Thyroid gland (tissue), 4 donors: ENCODE results near the gene TPCN2. TPM values are rescaled to one million over a fixed set of nuclear protein-coding genes. Genes with fewer than 3 reads are reported as not detected.

ENCODE experiments used
- DNase-seq, 2 donors: peaks; one replicate each; pipeline ENCODE4 v3.0.0-alpha.2; 2019
- H3K27ac ChIP-seq, 3 donors: fragments of 200-600 bp; sonication (generic); 1 replicate in 2 of 3; 2 replicates in 1 of 3; pipeline ENCODE4 v1.5.1; 2016 to 2019; ENCODE audit warnings: mild to moderate bottlenecking in 1 of 3, moderate library complexity in 1 of 3
- H3K27me3 ChIP-seq: fragments of 200-600 bp; sonication (generic); one replicate; pipeline ENCODE4 v1.5.1; 2019
- H3K36me3 ChIP-seq, 2 donors: fragments of 200-600 bp; sonication (generic); one replicate each; pipeline ENCODE4 v1.5.1; 2016 to 2019
- H3K4me1 ChIP-seq, 2 donors: fragments of 200-600 bp; sonication (generic); one replicate each; pipeline ENCODE4 v1.5.1; 2017 to 2019
- H3K4me3 ChIP-seq, 3 donors: fragments of 200-600 bp; sonication (generic); replicated peaks in 1 of 3; 1 replicate in 2 of 3; 2 replicates in 1 of 3; pipeline ENCODE4 v1.5.1; 2016; ENCODE audit warnings: mild to moderate bottlenecking in 1 of 3
- H3K9me3 ChIP-seq: fragments of 200-600 bp; sonication (generic); one replicate; pipeline ENCODE4 v1.5.1; 2017
- POLR2A ChIP-seq, 2 donors: fragments of 450-650 bp; IDR thresholded peaks; one replicate each; pipeline ENCODE4 v1.6.1; 2017; ENCODE audit warnings: antibody characterized with exemption in 2 of 2, mild to moderate bottlenecking in 2 of 2, moderate library complexity in 1 of 2
- WGBS, 2 donors: methylation state at CpG; one replicate each; pipeline ENCODE4 v1.1.5; 2017; 5-methylcytosine and 5-hydroxymethylcytosine counted together
- intact Hi-C: fragments of 100-400 bp; cut with DNase I; formaldehyde crosslinking; loops from one replicate; pipeline ENCODE4 v1.15.1; 2023
- total RNA-seq, 4 donors: library from RNA; depleted of rRNA; stranded (reverse); fragments of >200 nt; gene quantifications; one replicate each; pipeline ENCODE4 v1.2.3, GENCODE V29; 2016
- TF ChIP-seq, protein P1 (sequence below), 6 experiments: fragments of 200-600 bp in 3 of 6; fragments of 450-650 bp in 3 of 6; sonication (generic) in 3 of 6; IDR thresholded peaks; one replicate each; pipeline ENCODE4 v1.5.1; 2016 to 2019; ENCODE audit warnings: antibody characterized with exemption in 6 of 6, mild to moderate bottlenecking in 2 of 6, inconsistent platforms in 1 of 6, moderate library complexity in 1 of 6

Gene TPCN2
- total RNA-seq, 4 donors from 2014 or later: 10.5 to 30.4 (median 13.7) TPM

DNA sequence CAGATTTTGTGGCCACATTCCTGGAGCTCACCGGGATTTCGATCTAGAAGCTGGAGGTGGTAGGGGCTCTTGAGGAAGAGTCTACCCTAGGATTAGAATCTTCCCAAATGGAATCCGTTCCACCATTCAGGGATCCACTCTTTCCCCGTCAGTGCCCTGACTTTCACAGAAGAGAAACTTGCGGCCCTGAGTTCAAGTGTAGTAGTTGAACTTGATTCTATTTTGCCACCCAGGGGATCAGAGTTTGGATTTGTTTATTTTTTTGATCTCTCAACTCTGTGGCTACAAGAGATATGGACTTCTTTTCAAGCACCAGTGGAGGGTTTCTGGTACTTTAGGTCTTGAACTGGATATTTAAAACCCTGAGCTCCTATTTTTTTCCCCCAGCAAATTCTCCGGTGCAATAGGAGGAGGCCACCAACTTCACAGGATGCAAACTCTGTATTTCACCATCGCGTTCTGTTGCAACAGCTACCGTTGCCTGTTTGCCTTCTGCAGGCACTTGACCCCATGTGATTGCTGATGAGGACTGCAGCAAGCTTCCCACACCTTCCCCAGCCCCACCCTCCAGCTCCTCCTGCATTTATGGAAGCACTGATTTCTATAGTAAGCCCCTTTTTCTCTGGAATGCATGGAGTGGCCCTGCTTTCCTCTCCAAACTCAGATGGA lies 20.9 kb upstream of the TPCN2 start:
- Histone ChIP-seq H3K9me3 (no peaks in the 10 kb centered on the region), H3K27me3 (no peaks in the 10 kb centered on the region), H3K4me3 (no peak overlapping the region), H3K36me3 (no peaks in the 10 kb centered on the region), H3K4me1 (peaks cover 0 to 3% of the 10 kb centered on the region in 2 donors), H3K27ac (no peak overlapping the region)
- intact Hi-C loops: no loop called here
- DNase-seq: no peak
- WGBS, 2 donors: 46 to 52% methylated on average over 9 of the region's 9 CpGs
- TF ChIP-seq POLR2A (IDR thresholded peaks at IDR 0.05): no peak
- TF ChIP-seq, protein P1, sequence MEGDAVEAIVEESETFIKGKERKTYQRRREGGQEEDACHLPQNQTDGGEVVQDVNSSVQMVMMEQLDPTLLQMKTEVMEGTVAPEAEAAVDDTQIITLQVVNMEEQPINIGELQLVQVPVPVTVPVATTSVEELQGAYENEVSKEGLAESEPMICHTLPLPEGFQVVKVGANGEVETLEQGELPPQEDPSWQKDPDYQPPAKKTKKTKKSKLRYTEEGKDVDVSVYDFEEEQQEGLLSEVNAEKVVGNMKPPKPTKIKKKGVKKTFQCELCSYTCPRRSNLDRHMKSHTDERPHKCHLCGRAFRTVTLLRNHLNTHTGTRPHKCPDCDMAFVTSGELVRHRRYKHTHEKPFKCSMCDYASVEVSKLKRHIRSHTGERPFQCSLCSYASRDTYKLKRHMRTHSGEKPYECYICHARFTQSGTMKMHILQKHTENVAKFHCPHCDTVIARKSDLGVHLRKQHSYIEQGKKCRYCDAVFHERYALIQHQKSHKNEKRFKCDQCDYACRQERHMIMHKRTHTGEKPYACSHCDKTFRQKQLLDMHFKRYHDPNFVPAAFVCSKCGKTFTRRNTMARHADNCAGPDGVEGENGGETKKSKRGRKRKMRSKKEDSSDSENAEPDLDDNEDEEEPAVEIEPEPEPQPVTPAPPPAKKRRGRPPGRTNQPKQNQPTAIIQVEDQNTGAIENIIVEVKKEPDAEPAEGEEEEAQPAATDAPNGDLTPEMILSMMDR (IDR thresholded peaks at IDR 0.05): no peak

GRCh38 chr11:69030301-69030700 lies 18.4 kb upstream of the TPCN2 start:
- Histone ChIP-seq H3K4me3 (no peak overlapping the region), H3K4me1 (peaks cover 0 to 6% of the 10 kb centered on the region in 2 donors), H3K27me3 (no peaks in the 10 kb centered on the region), H3K9me3 (no peaks in the 10 kb centered on the region), H3K27ac (no peak overlapping the region), H3K36me3 (no peaks in the 10 kb centered on the region)
- intact Hi-C loops: no loop called here
- no peak for DNase-seq
- no peak for TF ChIP-seq POLR2A (IDR thresholded peaks at IDR 0.05)
- TF ChIP-seq, protein P1 (IDR thresholded peaks at IDR 0.05): no peak
- 80 to 88% methylated on average over 6 of the region's 6 CpGs for WGBS, 2 donors

DNA sequence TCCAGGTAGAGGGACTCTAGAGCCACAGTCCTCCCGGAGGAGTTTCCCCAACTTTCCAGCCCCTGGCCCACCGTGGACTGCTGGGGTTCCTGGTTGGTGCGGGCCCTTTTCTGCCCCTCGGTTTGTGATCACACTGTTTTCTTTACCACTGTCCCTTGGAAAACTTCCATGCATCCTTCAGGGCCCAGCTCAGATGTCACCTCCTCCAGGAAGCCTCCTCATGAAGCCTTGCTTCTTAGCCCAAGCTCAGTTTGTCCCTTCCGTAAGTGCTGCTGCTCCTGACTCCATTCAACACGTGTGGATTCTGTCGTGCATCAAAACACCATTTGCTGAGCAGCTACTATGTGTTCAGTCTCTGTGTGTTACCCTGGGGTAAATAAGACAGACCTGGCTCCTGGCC lies 15.9 kb upstream of the TPCN2 start:
- intact Hi-C loops: no loop called here
- Histone ChIP-seq H3K9me3 (no peaks in the 10 kb centered on the region), H3K27ac (no peak overlapping the region), H3K36me3 (no peaks in the 10 kb centered on the region), H3K4me1 (peaks cover 0 to 14% of the 10 kb centered on the region in 2 donors), H3K4me3 (no peak overlapping the region), H3K27me3 (no peaks in the 10 kb centered on the region)
- TF ChIP-seq POLR2A (IDR thresholded peaks at IDR 0.05): no peak
- TF ChIP-seq, protein P1 (IDR thresholded peaks at IDR 0.05): no peak
- WGBS, 2 donors: 77 to 91% methylated on average over 7 of the region's 7 CpGs
- DNase-seq: no peak

GRCh38 chr11:69033431-69033830 lies 15.3 kb upstream of the TPCN2 start:
- TF ChIP-seq, protein P1 (IDR thresholded peaks at IDR 0.05): no peak
- no peak for TF ChIP-seq POLR2A (IDR thresholded peaks at IDR 0.05)
- no peak for DNase-seq
- intact Hi-C loops: no loop called here
- 80 to 92% methylated on average over 1 to 11 of the region's 11 CpGs for WGBS, 2 donors
- peaks cover 0 to 10% of the 10 kb centered on the region in 2 donors for H3K4me1 ChIP-seq
- H3K27me3 ChIP-seq: no peaks in the 10 kb centered on the region
- H3K4me3 ChIP-seq: no peak overlapping the region
- no peak overlapping the region for H3K27ac ChIP-seq
- H3K9me3 ChIP-seq: no peaks in the 10 kb centered on the region
- H3K36me3 ChIP-seq: no peaks in the 10 kb centered on the region

GRCh38 chr11:69034123-69034867 lies 14.4 kb upstream of the TPCN2 start:
- no peak for DNase-seq
- Histone ChIP-seq H3K4me3 (no peak overlapping the region), H3K27ac (no peak overlapping the region), H3K27me3 (no peaks in the 10 kb centered on the region), H3K36me3 (no peaks in the 10 kb centered on the region), H3K9me3 (no peaks in the 10 kb centered on the region), H3K4me1 (peaks cover 0 to 10% of the 10 kb centered on the region in 2 donors)
- 83 to 84% methylated on average over 22 of the region's 22 CpGs for WGBS, 2 donors
- intact Hi-C loops: no loop called here
- TF ChIP-seq, protein P1 (IDR thresholded peaks at IDR 0.05): no peak
- no peak for TF ChIP-seq POLR2A (IDR thresholded peaks at IDR 0.05)
